Skeletal muscle tissue (tissue), 4 donors: Measurements from ENCODE around the gene CTSV. TPM values are rescaled to one million over a fixed set of nuclear protein-coding genes. Genes with fewer than 3 reads are reported as not detected.
"Not testable (repeated sequence)": the region's sequence is repeated elsewhere in the genome, so short reads cannot be mapped to it uniquely, and the experiment has no call there.

Experiments
- H3K27ac ChIP-seq: one replicate; pipeline ENCODE4 v1.7.0; 2013; ENCODE audit warnings: mild to moderate bottlenecking, low read depth, low read length, inconsistent platforms
- H3K27me3 ChIP-seq, 3 donors: one replicate each; pipeline ENCODE4 v1.7.0; 2013; ENCODE audit warnings: low read length in 3 of 3; ENCODE audit not compliant: control insufficient read depth in 3 of 3, insufficient read depth in 3 of 3
- H3K36me3 ChIP-seq, 3 donors: one replicate each; pipeline ENCODE4 v1.7.0; 2013; ENCODE audit warnings: low read length in 3 of 3; ENCODE audit not compliant: control insufficient read depth in 3 of 3, insufficient read depth in 3 of 3
- H3K4me1 ChIP-seq, 3 donors: one replicate each; pipeline ENCODE4 v1.7.0; 2013; ENCODE audit warnings: low read length in 3 of 3, mild to moderate bottlenecking in 3 of 3; ENCODE audit not compliant: control insufficient read depth in 3 of 3, insufficient read depth in 3 of 3
- H3K4me3 ChIP-seq, 3 donors: one replicate each; pipeline ENCODE4 v1.7.0; 2013; ENCODE audit warnings: low read length in 3 of 3
- H3K9ac ChIP-seq, 3 donors: one replicate each; pipeline ENCODE4 v1.7.0; 2013; ENCODE audit warnings: low read length in 3 of 3, mild to moderate bottlenecking in 3 of 3, moderate library complexity in 2 of 3, low read depth in 1 of 3
- H3K9me3 ChIP-seq, 3 donors: one replicate each; pipeline ENCODE4 v1.7.0; 2013; ENCODE audit warnings: low read length in 3 of 3; ENCODE audit not compliant: control insufficient read depth in 3 of 3
- total RNA-seq: library from RNA; depleted of rRNA; stranded (reverse); fragments of >200 nt; gene quantifications from one replicate; pipeline ENCODE4 v1.2.3, GENCODE V29; 2014
- donor health status: Osteomylitis.

Gene CTSV
- total RNA-seq, 1 donor from 2014 or later: 1.6 TPM

GRCh38 chr9:97072285-97072776 lies 33.4 kb upstream of the CTSV start:
- Histone ChIP-seq H3K9me3 (no peaks in the 10 kb centered on the region), H3K27me3 (peaks cover 16 to 28% (median 16%) of the 10 kb centered on the region in 3 donors), H3K36me3 (no peaks in the 10 kb centered on the region), H3K4me1 (no peaks in the 10 kb centered on the region), H3K27ac (no peak overlapping the region), H3K9ac (no peak overlapping the region), H3K4me3 (no peak overlapping the region)

- peaks cover 4 to 16% (median 7%) of the 10 kb centered on the region in 3 donors for H3K27me3 ChIP-seq
- H3K27ac ChIP-seq, H3K4me3 ChIP-seq, H3K36me3 ChIP-seq, H3K4me1 ChIP-seq, H3K9ac ChIP-seq, H3K9me3 ChIP-seq: not testable (repeated sequence)
These were observed 31.4 kb upstream of the CTSV start for GRCh38 chr9:97070325-97070724.

GRCh38 chr9:97067490-97067889 lies 28.5 kb upstream of the CTSV start:
- Histone ChIP-seq H3K27ac (no peak overlapping the region), H3K9me3 (no peaks in the 10 kb centered on the region), H3K9ac (no peak overlapping the region), H3K27me3 (peaks cover 0 to 7% (median under 1%) of the 10 kb centered on the region in 3 donors), H3K36me3 (no peaks in the 10 kb centered on the region), H3K4me1 (no peaks in the 10 kb centered on the region), H3K4me3 (no peak overlapping the region)

GRCh38 chr9:97064176-97064575 lies 25.2 kb upstream of the CTSV start:
- H3K9me3 ChIP-seq: no peaks in the 10 kb centered on the region
- no peak overlapping the region for H3K27ac ChIP-seq
- no peaks in the 10 kb centered on the region for H3K4me1 ChIP-seq
- no peaks in the 10 kb centered on the region for H3K36me3 ChIP-seq
- no peaks in the 10 kb centered on the region for H3K27me3 ChIP-seq
- H3K4me3 ChIP-seq: no peak overlapping the region
- H3K9ac ChIP-seq: no peak overlapping the region

- H3K36me3 ChIP-seq: no peaks in the 10 kb centered on the region
- no peaks in the 10 kb centered on the region for H3K27me3 ChIP-seq
- no peak overlapping the region for H3K9ac ChIP-seq
- no peaks in the 10 kb centered on the region for H3K4me1 ChIP-seq
- H3K4me3 ChIP-seq: no peak overlapping the region
- no peak overlapping the region for H3K27ac ChIP-seq
- no peaks in the 10 kb centered on the region for H3K9me3 ChIP-seq
These were observed 21.9 kb upstream of the CTSV start for GRCh38 chr9:97060796-97061195.

GRCh38 chr9:97059626-97060025 lies 20.7 kb upstream of the CTSV start:
- Histone ChIP-seq H3K36me3 (no peaks in the 10 kb centered on the region), H3K4me1 (no peaks in the 10 kb centered on the region), H3K27ac (no peak overlapping the region), H3K4me3 (no peak overlapping the region), H3K27me3 (no peaks in the 10 kb centered on the region), H3K9ac (no peak overlapping the region), H3K9me3 (no peaks in the 10 kb centered on the region)

- Histone ChIP-seq H3K4me3 (no peak overlapping the region), H3K4me1 (no peaks in the 10 kb centered on the region), H3K9me3 (no peaks in the 10 kb centered on the region), H3K36me3 (no peaks in the 10 kb centered on the region), H3K27me3 (peaks cover 0 to 14% (median 7%) of the 10 kb centered on the region in 3 donors), H3K27ac (no peak overlapping the region), H3K9ac (no peak overlapping the region)
These were observed 18.7 kb upstream of the CTSV start for GRCh38 chr9:97057651-97058050.

GRCh38 chr9:97055891-97056290 lies 16.9 kb upstream of the CTSV start:
- peaks cover 0 to 17% (median 7%) of the 10 kb centered on the region in 3 donors for H3K27me3 ChIP-seq
- H3K9me3 ChIP-seq, H3K9ac ChIP-seq, H3K27ac ChIP-seq, H3K36me3 ChIP-seq, H3K4me1 ChIP-seq, H3K4me3 ChIP-seq: not testable (repeated sequence)

- Histone ChIP-seq H3K27me3 (peaks cover 0 to 18% (median 7%) of the 10 kb centered on the region in 3 donors), H3K36me3 (no peaks in the 10 kb centered on the region), H3K9ac (no peak overlapping the region), H3K4me3 (no peak overlapping the region), H3K27ac (no peak overlapping the region), H3K9me3 (no peaks in the 10 kb centered on the region), H3K4me1 (no peaks in the 10 kb centered on the region)
These were observed 14.8 kb upstream of the CTSV start for GRCh38 chr9:97053717-97054116.

- Histone ChIP-seq H3K27me3 (peaks cover 0 to 18% (median 7%) of the 10 kb centered on the region in 3 donors), H3K4me3 (no peak overlapping the region), H3K36me3 (no peaks in the 10 kb centered on the region), H3K27ac (no peak overlapping the region), H3K4me1 (no peaks in the 10 kb centered on the region), H3K9ac (no peak overlapping the region), H3K9me3 (no peaks in the 10 kb centered on the region)
These were observed 13.8 kb upstream of the CTSV start for GRCh38 chr9:97052735-97053134.

GRCh38 chr9:97046228-97046627 lies 7.3 kb upstream of the CTSV start:
- H3K36me3 ChIP-seq: no peaks in the 10 kb centered on the region
- no peak overlapping the region for H3K27ac ChIP-seq
- no peak overlapping the region for H3K9ac ChIP-seq
- peaks cover 0 to 10% (median 0%) of the 10 kb centered on the region in 3 donors for H3K27me3 ChIP-seq
- peaks cover 0 to 2% (median 2%) of the 10 kb centered on the region in 3 donors for H3K9me3 ChIP-seq
- no peak overlapping the region for H3K4me3 ChIP-seq
- no peaks in the 10 kb centered on the region for H3K4me1 ChIP-seq
